Kidney (tissue), 14 donors: Measurements from ENCODE around the gene MRTFB. TPM values are rescaled to one million over a fixed set of nuclear protein-coding genes. Genes with fewer than 3 reads are reported as not detected.

Source experiments
- DNase-seq, 5 donors: peaks; one replicate each; pipeline ENCODE4 v3.0.0-alpha.2; 2013 to 2020
- FAIRE-seq: peaks from 2 replicates; lab custom pipeline; 2012; peaks lifted over from hg19 to GRCh38; lab: Jason Lieb, UNC
- H3K27ac ChIP-seq, 2 donors: one replicate each; pipeline ENCODE4 v1.7.0; 2013; ENCODE audit warnings: low read depth in 2 of 2, low read length in 2 of 2, inconsistent platforms in 1 of 2
- H3K27me3 ChIP-seq: one replicate; pipeline ENCODE4 v1.7.1; 2013; ENCODE audit warnings: low read length, inconsistent platforms; ENCODE audit not compliant: control insufficient read depth, insufficient read depth
- H3K36me3 ChIP-seq, 3 donors: one replicate each; pipeline versions ENCODE4 v1.7.0 to v1.7.1; 2013; ENCODE audit warnings: low read length in 3 of 3, control low read depth in 1 of 3, inconsistent platforms in 1 of 3; ENCODE audit not compliant: insufficient read depth in 3 of 3, control insufficient read depth in 2 of 3
- H3K4me1 ChIP-seq, 3 donors: one replicate each; pipeline versions ENCODE4 v1.7.0 to v1.7.1; 2013; ENCODE audit warnings: low read length in 3 of 3, inconsistent platforms in 1 of 3, low read depth in 1 of 3; ENCODE audit not compliant: control insufficient read depth in 2 of 3, insufficient read depth in 2 of 3
- H3K4me3 ChIP-seq, 3 donors: one replicate each; pipeline versions ENCODE4 v1.7.0 to v1.8.1; 2013; ENCODE audit warnings: low read length in 3 of 3, control low read depth in 1 of 3, inconsistent platforms in 1 of 3
- H3K9ac ChIP-seq, 3 donors: one replicate each; pipeline versions ENCODE4 v1.7.0 to v1.7.1; 2013; ENCODE audit warnings: low read length in 3 of 3, control low read depth in 1 of 3, inconsistent platforms in 1 of 3
- H3K9me3 ChIP-seq, 3 donors: one replicate each; pipeline versions ENCODE4 v1.7.0 to v1.7.1; 2013; ENCODE audit warnings: low read length in 3 of 3, control low read depth in 1 of 3, inconsistent platforms in 1 of 3; ENCODE audit not compliant: control insufficient read depth in 2 of 3, insufficient read depth in 1 of 3
- intact Hi-C: fragments of 100-400 bp; cut with DNase I; formaldehyde crosslinking; loops from one replicate; pipeline ENCODE4 v1.11.1; 2022
- polyA plus RNA-seq: library from polyadenylated mRNA; stranded (reverse); fragments of 350-450 nt; fragmentation: Illumina TruSeq; extraction: RNeasy Lipid Tissue Mini Kit (QIAGEN cat#74804); gene quantifications from one replicate; pipeline ENCODE4 v1.2.3, GENCODE V29; 2014; ENCODE audit warnings: low read depth, low replicate concordance; ENCODE audit not compliant: insufficient read depth
- total RNA-seq: library from RNA; stranded (reverse); fragmentation: NEBNext Ultra II Directional; extraction: Animal tissue kit (Norgen Biotek cat#: 25700); gene quantifications from one replicate; pipeline ENCODE4 v1.2.1, GENCODE V29; 2021
- TF ChIP-seq, protein P1 (sequence below): IDR thresholded peaks from 3 replicates; pipeline ENCODE4 v1.5.1; 2012; ENCODE audit warnings: mild to moderate bottlenecking, moderate library complexity, borderline replicate concordance; ENCODE audit not compliant: insufficient read depth; ENCODE audit errors: extremely low read depth
- donor health status: control.
- donor health status: control.
- donor health status: control.
- donor health status: control.
- donor health status: control.
- donor health status: DM: yes; HTN: yes; CAD: no.
- donor health status: Normal renal cell carcinoma (clear cell type).

Gene MRTFB
- total and polyA plus RNA-seq, 2 donors from 2014 or later, result 5.1 to 51.0 TPM

DNA sequence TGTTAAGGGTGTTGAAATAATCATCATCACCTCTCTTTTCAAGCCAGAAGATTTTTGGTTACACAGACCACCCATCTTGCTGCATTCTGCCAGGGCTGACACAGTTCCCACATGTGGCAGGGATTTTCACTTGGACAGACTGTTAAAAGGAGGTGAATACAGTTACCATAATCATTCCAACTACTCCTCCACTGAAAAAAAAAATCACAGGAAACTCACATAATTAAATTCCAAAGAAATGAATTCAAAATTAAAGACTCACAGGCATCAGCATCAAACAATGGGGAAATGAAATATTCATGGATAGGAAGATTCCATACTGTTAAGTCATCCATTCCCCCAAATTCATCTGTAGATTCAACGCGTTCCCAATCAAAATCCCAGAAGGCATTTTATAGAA is 209.4 kb downstream of the MRTFB start:
- TF ChIP-seq, protein P1, sequence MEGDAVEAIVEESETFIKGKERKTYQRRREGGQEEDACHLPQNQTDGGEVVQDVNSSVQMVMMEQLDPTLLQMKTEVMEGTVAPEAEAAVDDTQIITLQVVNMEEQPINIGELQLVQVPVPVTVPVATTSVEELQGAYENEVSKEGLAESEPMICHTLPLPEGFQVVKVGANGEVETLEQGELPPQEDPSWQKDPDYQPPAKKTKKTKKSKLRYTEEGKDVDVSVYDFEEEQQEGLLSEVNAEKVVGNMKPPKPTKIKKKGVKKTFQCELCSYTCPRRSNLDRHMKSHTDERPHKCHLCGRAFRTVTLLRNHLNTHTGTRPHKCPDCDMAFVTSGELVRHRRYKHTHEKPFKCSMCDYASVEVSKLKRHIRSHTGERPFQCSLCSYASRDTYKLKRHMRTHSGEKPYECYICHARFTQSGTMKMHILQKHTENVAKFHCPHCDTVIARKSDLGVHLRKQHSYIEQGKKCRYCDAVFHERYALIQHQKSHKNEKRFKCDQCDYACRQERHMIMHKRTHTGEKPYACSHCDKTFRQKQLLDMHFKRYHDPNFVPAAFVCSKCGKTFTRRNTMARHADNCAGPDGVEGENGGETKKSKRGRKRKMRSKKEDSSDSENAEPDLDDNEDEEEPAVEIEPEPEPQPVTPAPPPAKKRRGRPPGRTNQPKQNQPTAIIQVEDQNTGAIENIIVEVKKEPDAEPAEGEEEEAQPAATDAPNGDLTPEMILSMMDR, result no peak
- Histone ChIP-seq H3K4me3 (no peak overlapping the region), H3K36me3 (no peaks in the 10 kb centered on the region), H3K27ac (no peak overlapping the region), H3K27me3 (no peaks in the 10 kb centered on the region), H3K9me3 (peaks cover 0 to 2% (median 0%) of the 10 kb centered on the region in 3 donors), H3K9ac (no peak overlapping the region), H3K4me1 (no peaks in the 10 kb centered on the region)
- no peak for FAIRE-seq
- DNase-seq, result no peak
- intact Hi-C loops, result no loop called here

DNA sequence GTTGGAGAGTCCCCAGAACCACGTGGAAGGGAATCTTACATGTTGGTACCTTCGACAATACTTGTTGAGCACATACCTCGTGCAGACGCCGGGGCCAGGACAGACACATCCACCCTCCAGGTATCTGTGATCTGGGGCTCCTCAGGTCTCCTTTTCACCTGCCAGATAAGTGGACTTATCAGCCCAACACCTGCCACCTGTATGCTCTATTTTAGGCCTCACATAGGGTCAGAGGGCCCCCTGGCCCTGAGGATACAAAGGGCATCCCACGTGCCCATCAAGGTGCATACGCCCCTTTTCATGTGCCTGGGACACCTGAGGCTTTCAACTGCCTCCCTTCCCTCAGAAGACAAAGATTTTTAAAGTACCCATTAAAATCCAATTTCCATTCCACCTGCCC is 212.7 kb downstream of the MRTFB start:
- intact Hi-C loops, result no loop called here
- no peak for DNase-seq
- no peak for FAIRE-seq
- Histone ChIP-seq H3K36me3 (no peaks in the 10 kb centered on the region), H3K9me3 (peaks cover 0 to 1% (median 0%) of the 10 kb centered on the region in 3 donors), H3K9ac (no peak overlapping the region), H3K4me1 (peaks cover 0 to 3% (median 0%) of the 10 kb centered on the region in 3 donors), H3K4me3 (no peak overlapping the region), H3K27me3 (no peaks in the 10 kb centered on the region), H3K27ac (no peak overlapping the region)
- TF ChIP-seq, protein P1, result no peak

DNA sequence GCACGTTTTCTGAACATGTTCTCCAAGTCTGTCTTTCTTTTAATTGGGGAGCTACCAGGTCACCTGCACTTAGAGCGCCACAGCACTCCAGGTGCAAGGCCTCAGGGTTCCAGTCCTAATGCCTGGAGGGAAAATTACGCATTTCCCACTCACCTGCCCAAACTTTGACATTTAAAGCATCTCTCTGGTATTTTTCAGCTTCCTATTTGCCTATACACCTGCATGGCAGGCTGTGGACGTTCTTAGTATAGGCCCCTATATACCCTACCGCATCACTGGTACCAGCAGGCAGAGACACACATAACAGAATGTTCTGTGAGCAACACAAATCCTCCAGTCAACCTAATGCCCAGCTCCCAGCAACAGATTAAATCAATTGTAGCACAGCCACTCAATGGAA is 213.3 kb downstream of the MRTFB start:
- H3K4me3 ChIP-seq, result no peak overlapping the region
- H3K27ac ChIP-seq, result no peak overlapping the region
- FAIRE-seq (no peak), DNase-seq (no peak)
- no peaks in the 10 kb centered on the region for H3K36me3 ChIP-seq
- no peaks in the 10 kb centered on the region for H3K27me3 ChIP-seq
- TF ChIP-seq, protein P1, result no peak
- no peak overlapping the region for H3K9ac ChIP-seq
- peaks cover 0 to 7% (median 0%) of the 10 kb centered on the region in 3 donors for H3K9me3 ChIP-seq
- intact Hi-C loops, result no loop called here
- peaks cover 0 to 3% (median 0%) of the 10 kb centered on the region in 3 donors for H3K4me1 ChIP-seq
